Neural cell (in vitro differentiated cells): ENCODE data around the gene SS18L1.

Experiments used
- CTCF ChIP-seq: fragments of 450-650 bp; IDR thresholded peaks from 2 replicates; pipeline ENCODE4 v1.5.1; 2014; ENCODE audit warnings: antibody characterized with exemption, mild to moderate bottlenecking, moderate library complexity; ENCODE audit not compliant: poor library complexity, severe bottlenecking
- EZH2 ChIP-seq: fragments of 200-600, 300-800 bp; shearing (Covaris generic), sonication (generic); IDR thresholded peaks from 2 replicates; pipeline ENCODE4 v1.6.1; 2014; ENCODE audit warnings: antibody characterized with exemption, low read length, borderline replicate concordance, mild to moderate bottlenecking; ENCODE audit not compliant: insufficient read depth, poor library complexity, severe bottlenecking
- POLR2AphosphoS5 ChIP-seq: IDR thresholded peaks from 2 replicates; pipeline ENCODE4 v1.6.1; 2012
- RAD21 ChIP-seq: fragments of 450-650 bp; conservative IDR thresholded peaks from 2 replicates; pipeline ENCODE4 v1.6.1; 2014; ENCODE audit warnings: antibody characterized with exemption, mild to moderate bottlenecking, moderate library complexity
- REST ChIP-seq: IDR thresholded peaks from 2 replicates; pipeline ENCODE4 v1.6.1; 2012; ENCODE audit warnings: borderline replicate concordance

GRCh38 chr20:62211216-62211615 lies 67.6 kb downstream of the SS18L1 start:
- TF ChIP-seq CTCF (no peak), EZH2 (no peak), POLR2AphosphoS5 (no peak), RAD21 (no peak), REST (no peak)
